ENCODE results near the gene HSPH1.
"Not testable (repeated sequence)": the region's sequence is repeated elsewhere in the genome, so short reads cannot be mapped to it uniquely, and the experiment has no call there.

The HSPH1 gene

GRCh38 chr13:31177813-31178495, 16.2 kb upstream of the HSPH1 start:
- not testable (repeated sequence) for DNase-seq (ENCODE audit: low read depth, low spot score)

DNA sequence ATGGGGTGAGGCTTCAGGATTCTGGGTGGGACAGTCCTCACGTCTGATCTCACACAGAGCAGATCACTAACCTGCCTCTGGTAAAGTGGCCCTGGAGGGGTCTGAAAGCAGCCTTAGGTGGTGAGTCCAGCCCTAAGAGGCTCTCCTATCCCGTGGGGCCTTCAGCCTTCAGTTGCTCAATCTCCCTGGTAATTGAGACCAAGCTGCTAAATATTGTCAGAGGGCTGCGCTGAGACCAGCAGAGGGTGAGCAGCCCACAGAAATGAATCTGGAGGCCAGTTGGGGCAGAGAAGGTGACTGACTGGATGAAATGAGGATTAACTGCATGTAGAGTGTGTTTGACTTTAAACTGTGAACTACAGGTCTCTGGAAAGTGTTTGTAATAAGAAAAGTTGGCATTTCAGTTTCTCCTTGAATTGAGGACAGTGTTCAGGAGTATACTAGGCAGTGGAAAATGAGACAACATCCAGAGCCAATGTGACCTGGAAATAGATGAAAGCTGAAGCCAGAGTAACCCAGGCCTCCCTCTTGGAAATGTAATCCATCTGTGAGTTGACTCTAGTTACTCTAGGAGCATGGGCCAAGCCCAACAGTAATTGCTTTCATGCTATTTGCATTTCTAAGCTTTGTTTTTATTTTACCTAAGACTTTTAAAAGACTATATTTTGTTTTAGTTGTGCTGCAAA, 14.3 kb upstream of the HSPH1 start:
- DNase-seq (ENCODE audit: low read depth, low spot score): no peak

DNA sequence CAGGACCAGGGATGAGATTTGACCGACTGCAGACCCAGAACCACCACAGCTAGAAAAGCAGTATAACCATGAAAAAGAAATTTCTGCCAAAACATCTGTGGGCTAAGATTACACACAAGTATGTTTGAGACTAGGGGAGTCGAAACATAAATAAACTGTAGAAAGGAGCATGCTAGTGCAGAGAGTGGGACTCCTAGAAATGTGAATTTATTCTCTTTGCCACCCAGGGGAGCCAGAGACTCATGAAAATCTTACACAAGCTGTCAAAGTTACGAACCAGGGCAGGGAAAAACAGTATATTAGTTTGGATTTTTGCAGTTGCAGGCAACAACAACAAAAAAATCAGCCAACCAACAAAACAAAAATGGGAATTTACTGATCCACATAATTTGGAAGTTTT, 12.3 kb upstream of the HSPH1 start:
- no peak for DNase-seq (ENCODE audit: low read depth, low spot score)

DNA sequence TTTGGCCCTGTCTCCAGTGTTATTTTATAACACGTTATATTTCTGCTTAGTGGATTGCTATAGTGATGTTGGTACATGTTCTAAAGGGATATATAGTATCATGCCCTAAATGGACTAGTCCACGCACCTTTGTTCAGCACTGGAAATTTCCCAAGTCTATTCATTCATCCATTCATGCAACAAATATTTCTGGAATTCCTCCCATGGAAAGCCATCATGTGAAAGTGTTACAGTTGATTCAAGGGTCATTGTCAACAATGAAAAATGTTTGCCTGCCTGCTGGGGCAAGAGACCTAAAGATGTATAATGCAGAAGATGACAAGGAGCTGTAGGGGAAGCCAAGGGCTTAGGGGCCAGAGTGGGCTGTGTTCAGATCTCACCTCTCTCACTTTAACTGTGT, 10.8 kb upstream of the HSPH1 start:
- no peak for DNase-seq (ENCODE audit: low read depth, low spot score)

DNA sequence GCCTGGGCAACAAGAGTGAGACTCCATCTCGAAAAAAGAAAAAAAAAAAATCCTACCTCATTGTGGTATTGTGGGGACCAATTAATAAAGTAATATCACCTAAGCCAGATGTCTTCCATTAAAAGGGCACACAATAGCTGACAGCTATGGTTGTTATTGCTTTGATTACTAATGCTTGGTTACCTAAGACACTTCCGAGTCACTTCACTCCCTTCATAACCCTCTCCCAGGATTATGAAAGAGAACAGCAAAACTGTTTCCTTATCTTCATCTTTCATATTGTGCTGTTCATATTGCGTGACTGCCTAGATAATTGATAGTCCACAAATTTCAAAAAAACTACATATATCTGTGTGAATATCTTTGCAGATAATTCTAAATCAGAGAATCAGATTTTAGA, 10.3 kb upstream of the HSPH1 start:
- no peak for DNase-seq (ENCODE audit: low read depth, low spot score)

- DNase-seq (ENCODE audit: low read depth, low spot score): no peak
Measured at GRCh38 chr13:31168736-31169135, 7.0 kb upstream of the HSPH1 start.

DNA sequence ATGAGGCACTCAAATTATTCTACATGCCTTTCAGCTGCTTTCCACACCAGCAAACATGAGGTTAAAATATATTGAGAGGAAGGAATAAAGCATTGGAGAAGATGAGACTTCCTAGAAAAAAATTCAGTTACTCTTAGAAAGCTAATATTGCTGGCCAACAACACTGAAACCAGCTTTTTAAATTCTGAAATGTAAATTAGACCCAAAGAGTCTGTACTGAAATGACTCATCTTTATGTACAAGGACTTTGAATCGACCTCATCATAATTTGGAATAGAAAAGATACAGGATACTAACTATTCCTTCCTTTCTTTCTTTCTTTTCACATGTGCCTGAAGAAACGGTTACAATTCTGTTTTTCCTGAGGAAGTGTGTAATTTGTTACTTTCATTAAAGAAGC, 6.5 kb upstream of the HSPH1 start:
- no peak for DNase-seq (ENCODE audit: low read depth, low spot score)

GRCh38 chr13:31167490-31167889, 5.8 kb upstream of the HSPH1 start:
- no peak for DNase-seq (ENCODE audit: low read depth, low spot score)

GRCh38 chr13:31166591-31166990, 4.9 kb upstream of the HSPH1 start:
- no peak for DNase-seq (ENCODE audit: low read depth, low spot score)

GRCh38 chr13:31162151-31163008, 676 bp upstream of the HSPH1 start:
- peak; percentile 90 for DNase-seq (ENCODE audit: low read depth, low spot score)

- DNase-seq (ENCODE audit: low read depth, low spot score): peak; percentile 31
Measured at GRCh38 chr13:31160857-31161556, 697 bp downstream of the HSPH1 start.

- DNase-seq (ENCODE audit: low read depth, low spot score): no peak
Measured at GRCh38 chr13:31159306-31159705, 2.4 kb downstream of the HSPH1 start.

DNA sequence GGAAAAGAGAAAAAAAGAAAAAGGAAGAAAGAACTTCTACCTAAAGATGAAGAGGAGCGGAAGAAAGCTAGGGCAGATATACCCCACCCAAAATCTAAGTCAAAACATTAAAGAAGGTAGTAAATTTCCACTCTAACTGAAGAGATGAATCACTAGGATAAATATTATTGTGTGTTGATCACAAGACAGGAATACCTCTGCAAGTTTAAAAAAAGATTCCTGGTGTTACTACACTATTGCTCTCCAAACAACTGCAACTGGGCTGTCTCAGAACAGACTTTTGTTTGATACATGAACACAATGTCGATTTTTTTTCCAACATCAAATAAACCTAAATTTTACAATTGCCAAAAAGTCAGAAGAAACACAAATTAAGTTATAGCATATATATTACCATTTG, 6.8 kb downstream of the HSPH1 start:
- DNase-seq (ENCODE audit: low read depth, low spot score): no peak

GRCh38 chr13:31151837-31152236, 9.9 kb downstream of the HSPH1 start:
- DNase-seq (ENCODE audit: low read depth, low spot score): no peak

DNA sequence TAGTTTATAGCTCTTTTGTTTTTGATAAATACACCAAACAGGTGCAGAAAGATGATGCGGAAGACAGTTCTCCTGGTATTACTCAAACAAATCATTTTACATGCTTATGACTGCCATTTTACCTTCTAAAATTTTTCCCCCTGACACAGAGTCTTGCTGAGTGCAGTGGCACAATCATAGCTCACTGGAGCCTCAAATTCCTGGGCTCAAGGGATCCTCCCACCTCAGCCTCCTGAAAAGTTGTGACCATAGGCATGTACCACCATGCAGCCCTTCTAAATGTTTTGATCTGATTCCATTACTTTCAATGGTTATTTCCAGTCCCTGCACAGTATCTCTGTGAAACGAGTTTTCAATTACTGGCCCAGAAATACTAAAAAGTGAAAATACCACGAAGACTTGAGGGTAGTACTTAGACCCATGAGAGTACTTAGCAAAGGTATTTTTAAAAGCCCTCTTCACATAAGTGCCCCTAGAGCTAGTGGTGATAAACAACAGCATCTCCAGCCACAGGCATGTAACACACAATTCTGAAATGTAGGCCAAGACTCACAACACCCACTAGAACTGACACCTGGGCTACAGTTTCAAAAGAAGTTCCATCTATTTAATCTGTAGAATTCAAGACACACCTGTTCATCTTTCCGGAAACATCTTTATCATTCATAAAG, 11.3 kb downstream of the HSPH1 start:
- DNase-seq (ENCODE audit: low read depth, low spot score): no peak

- DNase-seq (ENCODE audit: low read depth, low spot score): no peak
Measured at GRCh38 chr13:31149604-31150003, 12.1 kb downstream of the HSPH1 start.

- no peak for DNase-seq (ENCODE audit: low read depth, low spot score)
Measured at GRCh38 chr13:31145417-31145816, 16.3 kb downstream of the HSPH1 start.

DNA sequence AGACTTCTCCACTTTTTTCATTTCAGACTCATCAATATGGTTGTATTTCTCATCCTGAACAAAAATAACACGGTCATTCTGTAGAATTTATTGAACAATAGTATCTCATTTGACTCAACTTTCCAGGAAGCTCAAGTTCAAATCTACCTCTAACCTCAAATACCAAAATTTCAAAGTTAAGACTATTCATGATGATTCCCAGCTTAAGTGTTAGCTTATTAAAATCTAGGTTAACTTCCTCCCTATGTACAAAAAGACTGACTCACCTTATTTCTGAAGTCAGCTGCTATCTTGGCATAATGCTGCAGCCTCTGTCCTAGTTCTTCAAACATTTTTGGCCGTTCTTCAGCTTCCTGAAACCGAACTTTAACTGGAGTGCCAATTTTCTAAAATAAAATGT, 23.2 kb downstream of the HSPH1 start:
- DNase-seq (ENCODE audit: low read depth, low spot score): no peak

DNA sequence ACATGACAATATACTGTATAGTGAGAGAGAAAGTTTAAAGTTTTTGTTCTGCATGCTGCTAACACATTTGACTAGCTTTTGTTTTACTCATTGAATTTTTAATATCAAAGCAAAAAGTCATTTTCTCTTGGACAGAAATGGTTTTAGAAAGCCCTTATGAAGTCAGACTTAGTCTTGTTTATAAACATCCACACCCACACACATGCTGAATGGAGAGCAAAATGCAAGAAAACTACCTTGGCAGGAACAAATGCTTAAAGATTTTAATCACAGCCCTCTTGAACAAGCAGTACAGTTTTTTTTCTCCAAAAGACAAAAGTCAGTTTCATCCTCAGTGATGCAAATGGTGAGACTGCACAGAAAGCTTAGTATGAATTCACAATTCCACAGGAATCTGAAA, 25.0 kb downstream of the HSPH1 start:
- DNase-seq (ENCODE audit: low read depth, low spot score): no peak

GRCh38 chr13:31134039-31134711, 27.5 kb downstream of the HSPH1 start:
- no peak for DNase-seq (ENCODE audit: low read depth, low spot score)

GRCh38 chr13:31133621-31134020, 28.1 kb downstream of the HSPH1 start:
- no peak for DNase-seq (ENCODE audit: low read depth, low spot score)

All from activated naive CD8-positive, alpha-beta T cell treated with anti-CD3 and anti-CD28 coated beads, Interleukin-2, amount 50 U/mL, for 16 hours (primary cell).